NCI-H128 (cell line): ENCODE measurements around the gene NUP210L.
"Not testable (repeated sequence)": the region's sequence is repeated elsewhere in the genome, so short reads cannot be mapped to it uniquely, and the experiment has no call there.

Source experiments
- DNase-seq: peaks from one replicate; lab custom pipeline; 2025; ENCODE audit not compliant: unreplicated experiment; lab: John Stamatoyannopoulos, UW

NUP210L gene

DNA sequence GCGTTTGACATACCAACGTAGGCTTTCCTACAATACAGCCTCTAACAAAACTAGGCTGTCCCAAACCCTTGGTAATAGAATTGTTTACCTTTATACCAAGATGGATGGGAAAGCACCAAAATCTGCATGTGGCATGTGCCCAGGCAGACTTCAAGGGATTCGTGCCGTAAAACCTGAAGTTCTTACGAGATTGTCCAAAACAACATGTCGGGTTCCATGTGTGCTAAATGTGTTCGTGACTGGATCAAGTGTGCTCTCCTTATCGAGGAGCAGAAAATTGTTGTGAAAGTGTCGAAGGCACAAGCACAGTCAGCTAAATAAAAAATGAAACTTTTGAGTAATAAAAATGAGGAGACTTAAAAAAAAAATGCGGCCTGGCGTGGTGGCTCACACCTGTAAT lies 159.2 kb downstream of the NUP210L start:
- DNase-seq = no peak

DNA sequence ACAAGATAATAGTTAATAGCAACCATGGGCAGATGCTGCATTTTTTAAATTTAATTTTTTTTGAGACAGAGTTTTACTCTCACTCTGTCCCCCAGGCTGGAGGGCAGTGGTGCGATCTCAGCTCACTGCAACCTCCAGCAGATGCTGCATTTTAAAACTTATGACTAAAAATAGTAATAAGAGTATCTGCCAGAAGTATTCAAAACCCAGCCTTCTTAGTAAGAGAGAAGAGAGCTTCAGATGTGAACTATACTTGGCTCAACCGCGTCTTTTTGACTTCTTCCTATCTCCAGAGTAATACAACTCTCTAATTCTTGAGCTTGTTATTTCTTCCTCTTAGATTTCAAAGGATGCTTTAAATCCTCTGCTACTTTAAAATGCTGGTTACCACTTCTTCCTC lies 159.7 kb downstream of the NUP210L start:
- DNase-seq = no peak

DNA sequence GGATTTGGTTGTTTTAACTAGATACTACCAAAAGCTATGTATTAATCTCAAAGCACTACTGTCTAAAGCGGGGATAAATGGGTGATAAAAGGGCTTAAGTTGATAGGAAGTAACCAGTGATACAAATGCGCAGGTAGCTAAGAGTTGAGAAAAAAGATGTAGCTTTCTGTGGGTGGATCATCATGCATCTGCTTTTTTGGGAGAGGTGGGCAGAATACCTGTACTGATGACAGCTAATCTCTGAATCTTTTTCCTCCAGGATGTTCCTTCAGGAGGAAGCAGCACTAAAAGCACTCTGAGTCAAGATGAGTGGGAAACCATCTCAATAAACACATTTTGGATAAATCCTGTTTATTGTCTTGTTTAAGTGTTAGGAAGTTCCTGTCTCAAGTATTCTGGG lies 163.1 kb downstream of the NUP210L start:
- no peak for DNase-seq

DNA sequence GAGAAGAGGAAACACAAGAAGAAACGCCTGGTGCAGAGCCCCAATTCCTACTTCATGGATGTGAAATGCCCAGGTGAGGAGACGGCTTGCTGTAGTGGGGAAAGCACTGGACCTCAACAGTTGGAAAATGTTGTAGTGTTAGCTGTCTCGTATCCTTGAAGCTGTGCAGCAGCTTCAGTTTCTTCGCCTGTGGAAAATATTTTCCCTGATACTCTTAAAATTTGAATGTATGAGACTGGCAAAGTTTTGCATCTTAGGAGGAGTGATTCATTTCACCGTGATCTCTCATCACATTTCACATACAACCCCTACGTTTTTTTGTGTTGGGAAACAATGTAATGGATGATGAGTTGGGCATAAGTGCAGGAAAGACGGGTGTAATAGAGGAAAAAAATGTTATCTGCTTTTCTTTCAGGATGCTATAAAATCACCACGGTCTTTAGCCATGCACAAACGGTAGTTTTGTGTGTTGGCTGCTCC lies 163.7 kb downstream of the NUP210L start:
- no peak for DNase-seq

DNA sequence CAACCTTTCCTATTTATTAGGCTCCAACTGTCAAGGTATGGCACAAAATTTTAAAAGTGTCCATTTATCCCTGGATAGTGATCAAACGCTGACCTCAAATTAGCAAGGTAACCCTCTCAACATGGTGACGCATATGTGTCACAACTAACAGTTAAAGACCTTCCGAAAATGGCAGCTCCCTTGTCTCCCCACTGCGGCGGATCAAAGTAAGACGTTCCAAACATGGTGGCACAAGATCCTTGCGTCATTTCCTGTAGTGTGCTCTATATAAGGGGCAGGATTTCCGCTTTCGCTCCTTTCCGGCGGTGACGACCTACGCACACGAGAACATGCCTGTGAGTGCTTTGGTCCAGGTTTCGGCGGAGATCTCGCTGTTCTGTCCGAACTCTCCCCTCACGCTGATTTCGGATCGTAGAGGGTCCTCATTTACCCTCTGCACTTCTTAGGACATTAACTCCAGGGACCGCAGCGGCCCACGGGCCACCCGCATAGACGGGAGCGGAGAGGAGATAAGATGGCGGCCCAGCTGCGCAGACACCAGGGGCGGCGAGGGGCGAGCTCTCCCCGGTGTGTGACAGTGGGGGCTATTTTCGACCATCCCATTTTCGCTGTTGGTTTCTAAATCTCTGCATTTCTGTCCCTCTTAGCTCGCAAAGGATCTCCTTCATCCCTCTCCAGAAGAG lies 164.3 kb downstream of the NUP210L start, which contains the start of gene RPS27:
RPS27 (plus strand) TSS at position 295 of the 683 bp plus-strand sequence; CDS start at position 330, 35 bp downstream.
- peak; percentile 98 for DNase-seq

DNA sequence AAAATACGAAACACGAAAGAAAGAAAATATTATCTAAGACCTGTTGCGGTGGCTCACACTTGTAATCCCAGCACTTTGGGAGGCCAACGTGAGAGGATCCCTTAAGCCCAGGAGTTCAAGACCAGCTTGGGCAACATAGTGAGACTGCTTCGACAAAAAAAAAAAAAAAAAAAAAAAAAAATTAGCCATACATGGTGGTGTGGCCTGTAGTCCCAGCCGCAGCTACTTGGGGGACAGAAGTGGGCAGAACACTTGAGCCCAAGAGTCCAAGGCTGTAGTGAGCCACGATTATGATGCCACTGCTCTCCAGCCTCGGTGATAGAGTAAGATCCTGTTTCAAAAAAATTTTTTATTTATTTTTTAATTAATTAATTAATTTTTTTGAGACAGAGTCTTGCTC lies 167.3 kb downstream of the NUP210L start:
- no peak for DNase-seq

DNA sequence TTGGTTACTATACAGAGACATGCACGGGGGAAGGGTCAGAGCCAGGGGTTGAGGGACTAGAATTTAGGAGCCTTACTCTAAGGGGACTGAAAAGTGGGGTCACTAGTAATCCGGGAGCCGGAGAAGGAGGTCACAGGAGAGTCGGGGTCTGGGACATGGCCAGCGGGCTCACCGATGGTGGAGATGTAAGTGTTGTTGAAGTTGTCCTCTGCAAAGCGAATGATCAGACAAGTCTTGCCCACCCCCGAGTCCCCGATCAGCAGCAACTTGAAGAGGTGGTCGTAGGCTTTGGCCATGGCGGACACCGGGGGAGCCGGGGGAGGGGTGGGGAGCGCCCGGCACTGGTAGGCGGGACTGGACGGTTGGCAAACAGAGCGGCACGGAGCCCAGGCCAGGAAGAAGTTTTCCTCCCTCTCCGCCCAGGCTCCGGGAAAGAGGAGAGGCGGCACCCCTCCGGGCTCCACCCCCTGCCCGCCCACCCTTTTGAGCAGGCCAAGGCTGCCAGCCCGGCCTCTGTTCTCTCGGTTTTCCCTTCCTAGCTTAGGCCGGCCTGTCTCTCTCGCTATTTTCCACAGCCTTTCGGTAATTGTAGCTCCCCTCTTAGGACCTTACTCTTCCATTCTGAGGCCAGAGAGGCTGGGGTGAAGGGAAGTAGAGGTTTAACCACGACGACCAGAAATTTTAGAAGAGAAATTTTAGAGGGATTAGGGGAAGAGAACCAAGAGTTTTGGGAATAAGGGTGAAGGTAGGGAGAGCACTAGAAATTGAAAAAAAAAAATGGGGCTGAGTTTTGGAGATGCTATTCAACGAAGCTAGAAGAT lies 168.7 kb downstream of the NUP210L start, which contains the start of gene RAB13:
RAB13 (minus strand) TSS at position 399 of the 821 bp plus-strand sequence; CDS start at position 296, 103 bp downstream.
- peak; percentile 48 for DNase-seq

DNA sequence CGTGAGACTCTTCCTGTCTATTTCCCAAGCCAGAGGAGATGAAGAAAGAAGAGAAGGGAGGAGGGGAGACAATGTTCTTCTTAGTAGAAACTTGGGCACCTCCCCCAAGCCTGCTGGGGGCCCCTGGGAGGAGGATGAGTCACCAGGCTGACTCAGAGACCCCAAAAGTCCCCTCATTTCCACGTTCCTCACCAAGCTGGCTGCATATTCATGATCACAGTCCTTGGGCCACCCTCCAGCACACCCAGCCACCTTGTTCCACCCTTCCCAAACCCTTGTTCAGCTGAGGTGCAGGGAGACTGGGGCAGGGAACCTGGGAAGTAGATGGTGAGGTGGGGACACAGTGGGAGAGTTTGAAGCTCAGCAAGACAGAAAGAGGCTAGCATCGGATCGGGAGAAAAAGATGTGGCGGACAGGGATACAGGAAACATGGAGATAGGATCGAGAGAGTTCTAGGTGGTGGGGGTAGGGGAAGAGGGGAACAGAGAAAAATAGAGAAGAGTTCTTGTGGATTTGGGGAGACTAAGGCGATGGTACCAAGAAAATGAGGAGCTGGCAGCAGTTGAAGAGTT lies 169.4 kb downstream of the NUP210L start:
- no peak for DNase-seq

DNA sequence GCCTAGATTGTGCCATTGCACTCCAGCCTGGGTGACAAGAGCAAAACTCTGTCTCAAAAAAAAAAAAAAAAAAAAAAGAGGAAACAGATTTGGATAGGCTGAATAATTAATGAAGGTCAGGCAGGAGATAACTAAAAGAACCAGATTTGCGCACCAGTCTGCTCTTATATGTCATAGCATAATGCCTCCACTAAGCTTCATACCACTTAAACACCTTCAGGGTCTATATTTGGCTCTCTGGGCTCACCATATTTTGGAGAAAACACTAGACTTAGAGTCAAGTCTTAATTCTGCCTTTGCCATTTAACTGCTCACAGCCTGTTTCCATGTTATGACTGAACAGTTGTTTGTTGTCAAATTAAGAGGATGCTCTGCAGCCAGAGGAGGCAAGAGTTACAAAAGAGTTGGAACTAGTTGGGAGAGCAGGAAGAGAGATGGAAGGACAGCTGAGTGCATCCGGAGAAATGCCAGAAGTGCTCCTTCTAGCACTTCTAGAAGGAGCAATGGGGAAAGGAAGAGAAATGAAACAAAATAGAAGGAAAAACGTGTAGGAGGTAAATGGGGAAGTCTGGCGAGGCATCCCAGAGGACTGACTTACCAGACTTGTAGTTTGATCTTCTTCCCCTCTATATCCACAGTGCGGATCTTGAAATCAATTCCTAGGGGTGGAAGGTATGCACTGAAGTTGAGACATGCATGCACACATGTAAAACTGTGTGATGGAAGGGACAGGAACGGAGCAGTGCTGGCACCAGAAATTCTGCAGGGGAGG lies 170.6 kb downstream of the NUP210L start:
- DNase-seq = no peak

DNA sequence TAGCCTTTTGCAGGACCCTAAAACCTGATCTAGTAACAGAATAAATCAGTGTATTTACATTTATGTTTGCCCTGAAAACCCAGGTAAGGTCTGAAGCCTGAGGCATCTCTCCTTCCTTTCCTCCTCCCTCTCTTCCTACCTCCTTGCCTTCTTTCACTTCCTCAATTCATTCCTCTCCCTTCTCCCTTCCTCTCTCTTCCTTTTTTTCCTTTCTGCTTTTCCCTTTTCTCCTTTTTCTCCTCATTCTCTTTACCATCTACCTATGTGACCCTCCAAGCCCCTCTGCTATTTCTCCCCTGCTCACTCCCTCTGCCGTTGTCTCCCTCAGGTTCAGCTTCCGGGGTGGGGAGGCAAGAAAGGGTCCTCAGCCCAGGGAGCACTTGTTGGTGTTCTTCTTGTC lies 173.1 kb downstream of the NUP210L start:
- not testable (repeated sequence) for DNase-seq

DNA sequence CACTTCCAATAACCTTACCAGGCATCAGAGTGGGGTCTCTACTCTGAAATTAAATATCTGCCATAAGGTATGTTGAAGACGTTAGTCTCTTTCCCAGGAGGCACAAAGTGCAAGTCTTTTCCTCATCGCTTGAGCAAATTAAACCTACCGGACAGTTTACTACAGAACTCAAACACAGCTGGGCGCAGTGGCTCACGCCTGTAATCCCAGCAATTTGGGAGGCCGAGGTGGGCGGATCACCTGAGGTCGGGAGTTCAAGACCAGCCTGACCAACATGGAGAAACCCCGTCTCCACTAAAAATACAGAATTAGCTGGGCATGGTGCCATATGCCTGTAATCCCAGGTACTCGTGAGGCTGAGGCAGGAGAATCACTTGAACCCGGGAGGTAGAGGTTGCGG lies 175.8 kb downstream of the NUP210L start:
- DNase-seq = not testable (repeated sequence)

DNA sequence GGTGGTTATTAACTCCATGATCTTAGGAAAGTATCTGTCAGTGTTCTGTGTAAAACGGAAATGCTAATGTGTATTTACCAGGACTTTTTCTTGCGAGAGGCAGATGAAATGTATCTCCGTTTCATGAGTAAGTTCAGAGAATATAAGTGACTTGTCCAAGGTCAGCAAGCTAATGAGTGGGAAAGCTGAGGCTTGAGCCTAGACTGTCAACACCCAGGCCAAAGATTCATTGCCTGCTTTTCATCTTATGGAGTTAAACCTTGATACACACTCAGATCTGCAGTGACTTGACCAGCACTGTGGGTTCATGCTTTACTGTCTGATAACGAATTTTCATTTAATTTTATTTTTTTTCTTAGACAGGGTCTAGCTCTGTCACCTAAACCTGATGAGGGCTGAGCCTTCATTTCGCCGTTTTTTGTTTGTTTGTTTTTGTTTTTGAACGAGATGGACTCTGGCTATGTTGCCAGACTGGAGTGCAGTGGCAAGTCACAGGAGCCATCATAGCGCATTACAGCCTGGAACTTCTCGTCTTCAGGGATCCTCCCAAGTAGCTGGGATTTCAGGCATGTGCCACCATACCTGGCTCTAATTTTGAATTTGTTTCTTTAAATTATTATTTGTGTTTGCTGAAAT lies 176.5 kb downstream of the NUP210L start:
- DNase-seq = no peak

DNA sequence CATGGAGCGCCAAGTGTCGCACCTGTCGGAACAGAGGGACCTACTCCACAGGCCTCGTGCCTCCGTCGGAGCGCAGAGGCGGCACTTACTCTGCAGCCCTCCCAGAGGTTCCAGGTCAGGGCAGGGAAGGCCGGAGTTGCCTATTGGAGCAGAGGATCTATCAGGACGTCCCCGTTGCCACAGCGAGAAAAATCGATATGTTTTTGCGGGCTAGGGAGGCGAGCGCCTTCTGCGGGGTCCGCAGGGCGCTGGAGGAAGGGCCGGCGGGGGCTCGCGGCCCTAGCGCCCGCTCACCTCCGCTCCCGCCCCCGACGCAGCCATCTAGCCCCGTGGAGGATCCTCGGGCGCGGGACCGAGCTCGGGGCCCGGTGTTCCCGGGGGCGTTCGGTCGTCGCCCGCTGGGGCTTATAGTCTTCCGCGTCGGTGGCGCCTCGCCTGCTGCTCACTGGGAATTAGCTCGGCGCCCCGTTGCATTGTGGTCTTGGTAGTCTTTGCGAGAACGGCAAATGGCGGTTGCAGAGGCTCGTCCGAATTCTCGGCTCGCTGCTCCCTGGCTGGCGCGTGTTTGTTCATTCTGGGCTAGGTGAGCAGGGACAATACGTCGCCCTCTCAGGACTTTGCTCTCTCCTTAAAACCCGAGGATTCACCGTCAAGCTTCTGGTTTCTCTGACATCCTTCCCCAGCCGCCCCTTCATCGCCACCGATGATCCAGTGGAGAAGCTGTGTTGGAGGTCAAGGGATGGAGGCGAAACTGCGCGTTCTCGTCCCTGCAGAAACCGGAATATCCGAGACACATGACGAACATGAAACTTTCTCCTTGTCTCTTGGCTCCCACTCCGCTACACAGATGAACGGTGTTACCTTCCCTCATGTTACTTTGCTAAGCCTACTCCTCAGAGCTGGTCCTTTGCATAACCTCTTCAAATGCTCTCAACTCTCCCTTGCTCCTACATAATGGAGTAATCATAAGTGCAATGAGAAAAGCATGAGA lies 177.3 kb downstream of the NUP210L start, which contains the start of gene JTB:
JTB (minus strand) TSS at position 425 of the 991 bp plus-strand sequence; CDS start at position 3, 422 bp downstream.
- DNase-seq = peak; percentile 87

DNA sequence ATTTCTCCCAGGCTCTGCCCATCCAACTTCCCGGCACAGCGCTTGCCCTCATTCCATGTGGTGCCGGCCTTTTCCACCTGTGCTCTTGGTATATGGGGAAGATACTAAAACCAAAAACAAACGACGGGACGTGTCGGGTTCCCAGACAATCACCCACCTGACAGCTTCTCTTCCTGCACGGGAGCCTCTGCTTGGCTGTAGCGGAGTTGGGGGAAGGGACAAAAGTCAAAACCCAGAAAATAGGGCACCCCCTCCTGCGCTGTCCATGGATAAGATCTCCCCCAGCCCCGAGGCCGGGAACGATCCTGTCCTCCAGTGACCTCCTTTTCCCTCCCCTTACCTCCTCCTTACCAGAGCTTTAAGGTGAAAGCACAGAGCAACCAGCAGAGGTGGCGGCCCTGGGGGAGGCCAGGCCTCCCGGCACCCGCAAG lies 178.0 kb downstream of the NUP210L start:
- DNase-seq = no peak

DNA sequence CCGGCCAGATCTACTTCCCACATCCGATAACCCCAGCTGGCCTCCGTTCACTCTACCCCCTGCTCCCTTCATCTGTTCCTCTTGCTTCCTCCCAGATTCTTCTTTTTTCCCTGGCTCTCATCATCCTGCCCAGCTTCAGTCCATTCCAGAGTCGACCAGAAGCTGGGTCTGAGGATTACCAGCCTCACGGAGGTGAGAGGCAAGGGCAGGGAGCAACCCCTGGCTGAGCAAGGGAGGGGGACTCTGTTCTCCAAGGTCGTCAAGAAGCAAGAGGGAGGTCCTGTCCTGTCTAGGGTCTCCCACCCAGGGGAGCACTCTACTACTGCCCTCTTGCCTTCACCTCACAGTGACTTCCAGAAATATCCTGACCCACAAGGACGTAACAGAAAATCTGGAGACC lies 181.3 kb downstream of the NUP210L start:
- no peak for DNase-seq

DNA sequence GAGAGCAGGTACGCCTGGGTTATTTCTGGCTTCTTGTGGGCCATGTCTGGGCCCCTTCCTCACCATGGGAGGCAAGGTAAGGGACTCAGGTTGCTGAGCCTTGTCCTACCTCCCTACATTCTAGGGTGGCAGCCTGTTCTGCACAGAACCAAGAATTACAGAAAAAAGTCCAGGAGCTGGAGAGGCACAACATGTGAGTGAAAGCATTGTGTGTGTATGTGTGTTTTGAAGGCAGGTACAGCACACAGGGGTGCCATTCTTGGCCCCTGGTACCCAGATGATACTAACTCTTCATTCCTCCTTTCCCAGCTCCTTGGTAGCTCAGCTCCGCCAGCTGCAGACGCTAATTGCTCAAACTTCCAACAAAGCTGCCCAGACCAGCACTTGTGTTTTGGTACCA lies 181.8 kb downstream of the NUP210L start:
- no peak for DNase-seq

DNA sequence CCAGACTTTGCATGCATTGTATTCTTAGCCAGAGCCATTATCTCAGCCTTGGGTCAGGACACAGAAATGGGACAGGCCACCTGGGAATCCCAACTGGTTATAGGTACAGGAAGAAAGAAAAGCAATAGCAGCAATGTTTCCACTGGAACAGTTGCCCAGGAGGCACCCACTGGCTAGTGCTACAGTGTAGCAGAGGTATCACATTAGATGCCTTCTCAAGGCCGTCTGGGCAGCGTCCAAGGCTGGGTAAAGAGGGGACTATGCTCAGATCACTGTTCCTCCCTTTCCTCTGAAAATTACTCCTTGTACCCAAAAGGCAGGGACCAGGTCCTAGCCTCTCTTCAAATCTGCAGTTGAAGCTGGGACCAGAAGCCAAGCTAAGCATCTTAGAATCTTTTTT lies 184.5 kb downstream of the NUP210L start:
- no peak for DNase-seq

DNA sequence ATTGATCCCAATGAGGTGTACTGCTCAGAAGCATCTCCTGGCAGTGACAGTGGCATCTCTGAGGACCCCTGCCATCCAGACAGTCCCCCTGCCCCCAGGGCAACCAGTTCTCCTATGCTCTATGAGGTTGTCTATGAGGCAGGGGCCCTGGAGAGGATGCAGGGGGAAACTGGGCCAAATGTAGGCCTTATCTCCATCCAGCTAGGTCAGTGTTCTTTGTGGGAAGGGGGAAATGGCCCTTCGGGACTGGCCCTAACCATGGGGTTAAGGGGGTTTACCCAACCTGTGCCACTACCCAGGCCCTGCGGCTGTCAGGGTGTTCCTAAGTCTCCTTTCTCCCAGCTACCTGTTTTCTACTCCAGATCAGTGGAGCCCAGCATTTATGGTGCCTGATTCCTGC lies 185.9 kb downstream of the NUP210L start:
- DNase-seq = no peak

DNA sequence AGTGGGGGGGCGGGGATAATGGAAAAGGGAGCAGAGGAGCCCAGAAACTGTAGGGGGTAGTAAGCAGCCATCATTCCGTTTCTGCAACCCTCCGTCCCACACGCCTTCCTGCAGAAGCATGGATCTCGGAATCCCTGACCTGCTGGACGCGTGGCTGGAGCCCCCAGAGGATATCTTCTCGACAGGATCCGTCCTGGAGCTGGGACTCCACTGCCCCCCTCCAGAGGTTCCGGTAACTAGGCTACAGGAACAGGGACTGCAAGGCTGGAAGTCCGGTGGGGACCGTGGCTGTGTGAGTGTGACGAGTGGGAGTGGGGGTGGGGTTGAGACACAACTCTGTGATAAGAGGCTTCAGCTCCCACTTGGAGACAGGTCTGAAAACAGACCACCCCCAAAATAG lies 186.5 kb downstream of the NUP210L start:
- DNase-seq = no peak
